GM21447 (cell line): ENCODE measurements around the gene SHC3.
A peak's percentile ranks its signal among the peaks of the same experiment; 100 is the strongest.

Experiments
- ATAC-seq: cut with Tn5 transposase; IDR thresholded peaks from one replicate; pipeline ENCODE4 v1.9.1; 2021; ENCODE audit not compliant: unreplicated experiment

SHC3 gene

GRCh38 chr9:89112243-89112642 is 66.4 kb downstream of the SHC3 start:
- no peak for ATAC-seq

GRCh38 chr9:89109666-89110065 is 69.0 kb downstream of the SHC3 start:
- ATAC-seq = no peak

- no peak for ATAC-seq
Measured at GRCh38 chr9:89107406-89107805, 71.2 kb downstream of the SHC3 start.

- ATAC-seq = no peak
Measured at GRCh38 chr9:89106224-89106851, 72.3 kb downstream of the SHC3 start.

- no peak for ATAC-seq
Measured at GRCh38 chr9:89104821-89105220, 73.8 kb downstream of the SHC3 start.

GRCh38 chr9:89097219-89097618 is 81.4 kb downstream of the SHC3 start:
- no peak for ATAC-seq

GRCh38 chr9:89096807-89097206 is 81.8 kb downstream of the SHC3 start:
- no peak for ATAC-seq

GRCh38 chr9:89095761-89096528 is 82.7 kb downstream of the SHC3 start:
- no peak for ATAC-seq

- no peak for ATAC-seq
Measured at GRCh38 chr9:89093201-89093975, 85.2 kb downstream of the SHC3 start.

- ATAC-seq = no peak
Measured at GRCh38 chr9:89089176-89089575, 89.4 kb downstream of the SHC3 start.

- ATAC-seq = no peak
Measured at GRCh38 chr9:89083626-89084025, 95.0 kb downstream of the SHC3 start.

- no peak for ATAC-seq
Measured at GRCh38 chr9:89080193-89080592, 98.4 kb downstream of the SHC3 start.

- no peak for ATAC-seq
Measured at GRCh38 chr9:89079391-89079790, 99.2 kb downstream of the SHC3 start.

GRCh38 chr9:89078860-89079259 is 99.8 kb downstream of the SHC3 start:
- no peak for ATAC-seq

- no peak for ATAC-seq
Measured at GRCh38 chr9:89078421-89078820, 100.2 kb downstream of the SHC3 start.

GRCh38 chr9:89077519-89077918 is 101.1 kb downstream of the SHC3 start:
- ATAC-seq = peak; percentile 76

- ATAC-seq = no peak
Measured at GRCh38 chr9:89073397-89073796, 105.2 kb downstream of the SHC3 start.

- no peak for ATAC-seq
Measured at GRCh38 chr9:89071591-89071990, 107.0 kb downstream of the SHC3 start.

- ATAC-seq = no peak
Measured at GRCh38 chr9:89066835-89067234, 111.8 kb downstream of the SHC3 start.

GRCh38 chr9:89065921-89066320 is 112.7 kb downstream of the SHC3 start:
- ATAC-seq = no peak

- ATAC-seq = no peak
Measured at GRCh38 chr9:89060790-89061189, 117.8 kb downstream of the SHC3 start.

GRCh38 chr9:89059925-89060506 is 118.6 kb downstream of the SHC3 start:
- ATAC-seq = no peak
